Skeletal muscle satellite cell (primary cell): ENCODE measurements around the gene TESMIN.

ENCODE experiments used
- H3K27me3 ChIP-seq: 2 replicates; pipeline ENCODE4 v1.7.0; 2013; ENCODE audit warnings: low read length; ENCODE audit not compliant: control insufficient read depth, insufficient read depth
- H3K36me3 ChIP-seq: 2 replicates; pipeline ENCODE4 v1.7.0; 2013; ENCODE audit warnings: mild to moderate bottlenecking, control low read depth, low read length; ENCODE audit not compliant: insufficient read depth
- H3K4me1 ChIP-seq: 2 replicates; pipeline ENCODE4 v1.7.0; 2013; ENCODE audit warnings: low read length; ENCODE audit not compliant: control insufficient read depth, insufficient read depth
- H3K4me2 ChIP-seq: 2 replicates; pipeline ENCODE4 v1.7.0; 2013; ENCODE audit warnings: mild to moderate bottlenecking, low read length
- H3K4me3 ChIP-seq: 2 replicates; pipeline ENCODE4 v1.7.0; 2013; ENCODE audit warnings: low read length
- H3K9ac ChIP-seq: 2 replicates; pipeline ENCODE4 v1.7.0; 2013; ENCODE audit warnings: mild to moderate bottlenecking, low read depth, low read length, moderate library complexity
- H3K9me3 ChIP-seq: replicated peaks from 2 replicates; pipeline ENCODE4 v1.7.0; 2013; ENCODE audit warnings: mild to moderate bottlenecking, control low read depth, low read length

Gene TESMIN

DNA sequence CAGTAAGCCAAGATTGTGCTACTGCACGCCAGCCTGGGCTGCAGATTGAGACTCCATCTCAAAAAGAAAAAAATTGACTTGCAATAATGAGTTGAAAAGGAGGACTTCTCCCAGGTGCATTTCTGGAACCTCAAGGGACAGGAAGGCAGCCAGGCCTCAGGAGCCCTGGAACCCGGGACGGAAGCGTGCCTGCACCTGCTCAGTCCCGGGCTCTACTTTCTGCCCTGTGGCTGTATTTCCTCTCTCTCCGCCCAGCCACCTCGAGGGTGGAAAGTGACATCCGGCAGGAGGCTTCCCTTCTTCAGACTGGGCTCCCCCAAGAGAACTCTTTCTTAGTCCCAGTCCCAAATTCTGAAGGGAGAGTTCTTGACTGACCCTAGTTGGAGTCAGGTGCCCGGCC is 87.2 kb downstream of the TESMIN start:
- H3K27me3 ChIP-seq: peaks cover 66% of the 10 kb centered on the region
- H3K9me3 ChIP-seq: peaks cover 7% of the 10 kb centered on the region
- no peak overlapping the region for H3K9ac ChIP-seq
- H3K4me1 ChIP-seq: peaks cover 6% of the 10 kb centered on the region
- no peaks in the 10 kb centered on the region for H3K36me3 ChIP-seq
- H3K4me3 ChIP-seq: no peak overlapping the region
- H3K4me2 ChIP-seq: no peak overlapping the region

DNA sequence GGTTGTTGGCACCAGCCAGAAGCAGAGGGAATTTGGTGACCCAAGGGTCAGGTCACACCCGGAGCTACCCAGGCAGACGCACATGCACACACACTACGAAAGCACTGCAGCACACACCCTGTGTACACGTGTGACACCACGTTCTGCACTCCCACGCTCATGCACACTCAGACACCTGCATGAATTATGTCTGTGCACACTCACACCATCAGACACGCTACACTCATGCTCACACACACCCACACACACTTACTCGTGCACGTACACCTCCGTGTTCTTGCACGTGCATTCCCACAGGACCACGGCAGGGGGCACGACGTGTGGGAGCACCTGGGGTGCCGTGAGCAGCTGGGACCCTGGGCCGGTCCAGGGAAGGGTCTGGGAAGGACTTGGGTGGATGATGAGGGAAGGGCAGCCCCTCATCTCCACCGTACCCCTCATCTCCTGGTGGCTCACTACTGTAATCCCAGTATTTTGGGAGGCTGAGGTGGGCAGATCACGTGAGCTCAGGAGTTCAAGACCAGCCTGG is 87.8 kb downstream of the TESMIN start:
- Histone ChIP-seq H3K36me3 (no peaks in the 10 kb centered on the region), H3K4me2 (no peak overlapping the region), H3K9ac (no peak overlapping the region), H3K4me1 (peaks cover 11% of the 10 kb centered on the region), H3K9me3 (peaks cover 7% of the 10 kb centered on the region), H3K27me3 (peaks cover 61% of the 10 kb centered on the region), H3K4me3 (no peak overlapping the region)

DNA sequence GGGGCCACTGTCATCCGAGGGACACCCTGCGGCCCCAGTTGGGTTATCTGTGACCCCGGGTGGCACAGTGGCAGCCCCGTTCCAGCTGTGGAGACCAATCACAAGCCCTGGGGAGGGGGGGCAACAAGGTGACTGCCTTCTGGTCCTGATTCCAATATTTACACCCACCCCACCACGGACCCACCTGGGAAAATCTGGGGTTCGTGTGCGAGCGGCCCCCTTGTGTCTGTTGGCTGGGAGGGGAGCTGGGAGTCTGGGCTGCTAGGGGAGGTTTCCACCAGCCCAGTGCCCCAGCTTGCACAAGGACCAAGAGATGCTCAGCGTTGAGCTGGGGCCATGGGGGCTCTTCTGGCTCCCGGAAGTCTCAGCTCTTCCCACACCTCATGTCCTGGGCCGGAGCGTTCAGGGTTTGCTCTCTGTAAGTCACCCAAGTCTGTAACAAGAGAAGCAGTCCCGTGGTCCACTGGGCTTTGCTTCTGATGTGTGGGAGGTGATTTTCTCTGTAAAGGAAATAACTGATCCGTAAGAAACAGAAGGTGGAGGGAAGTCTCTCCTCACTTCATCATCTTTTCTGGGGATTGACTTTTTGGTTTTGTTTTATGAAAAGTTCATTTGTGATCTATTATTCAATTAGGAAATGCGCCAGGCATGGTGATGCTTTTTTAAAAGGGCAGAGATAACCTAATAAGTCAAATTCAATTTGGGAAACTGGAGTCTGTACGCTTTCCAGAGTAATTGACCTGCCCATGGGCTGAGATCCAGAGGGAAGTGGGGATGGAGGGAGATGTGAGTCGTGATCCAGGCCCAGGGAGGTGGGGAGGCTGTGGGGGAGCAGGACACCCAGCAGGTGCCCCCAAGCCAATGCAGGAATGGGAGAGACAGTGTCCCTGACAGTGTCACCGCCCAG is 89.4 kb downstream of the TESMIN start:
- Histone ChIP-seq H3K9me3 (peaks cover 7% of the 10 kb centered on the region), H3K4me2 (no peak overlapping the region), H3K27me3 (peaks cover 68% of the 10 kb centered on the region), H3K9ac (no peak overlapping the region), H3K4me1 (peaks cover 11% of the 10 kb centered on the region), H3K36me3 (no peaks in the 10 kb centered on the region), H3K4me3 (no peak overlapping the region)

DNA sequence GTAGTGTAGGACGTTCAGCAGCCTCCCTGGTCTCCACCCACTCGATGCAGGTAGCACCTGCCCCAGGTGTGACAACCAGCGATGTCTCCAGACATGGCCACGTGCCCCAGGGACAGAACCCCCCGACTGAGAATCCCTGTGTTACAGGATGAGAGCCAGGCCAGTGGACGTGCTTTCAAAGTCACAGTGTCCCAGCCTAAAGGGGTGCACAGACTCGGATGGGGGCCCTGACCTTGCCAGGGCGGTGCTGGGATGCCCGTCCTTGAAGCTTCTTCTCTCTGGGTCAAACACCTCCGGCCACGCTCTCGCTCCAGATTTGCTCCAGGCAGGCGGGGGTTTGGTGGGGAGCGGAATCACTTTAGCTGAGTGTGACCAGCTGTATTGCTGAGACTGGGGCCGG is 90.3 kb downstream of the TESMIN start:
- H3K9ac ChIP-seq: no peak overlapping the region
- no peak overlapping the region for H3K4me3 ChIP-seq
- H3K36me3 ChIP-seq: no peaks in the 10 kb centered on the region
- no peak overlapping the region for H3K4me2 ChIP-seq
- peaks cover 7% of the 10 kb centered on the region for H3K9me3 ChIP-seq
- peaks cover 11% of the 10 kb centered on the region for H3K4me1 ChIP-seq
- peaks cover 69% of the 10 kb centered on the region for H3K27me3 ChIP-seq

DNA sequence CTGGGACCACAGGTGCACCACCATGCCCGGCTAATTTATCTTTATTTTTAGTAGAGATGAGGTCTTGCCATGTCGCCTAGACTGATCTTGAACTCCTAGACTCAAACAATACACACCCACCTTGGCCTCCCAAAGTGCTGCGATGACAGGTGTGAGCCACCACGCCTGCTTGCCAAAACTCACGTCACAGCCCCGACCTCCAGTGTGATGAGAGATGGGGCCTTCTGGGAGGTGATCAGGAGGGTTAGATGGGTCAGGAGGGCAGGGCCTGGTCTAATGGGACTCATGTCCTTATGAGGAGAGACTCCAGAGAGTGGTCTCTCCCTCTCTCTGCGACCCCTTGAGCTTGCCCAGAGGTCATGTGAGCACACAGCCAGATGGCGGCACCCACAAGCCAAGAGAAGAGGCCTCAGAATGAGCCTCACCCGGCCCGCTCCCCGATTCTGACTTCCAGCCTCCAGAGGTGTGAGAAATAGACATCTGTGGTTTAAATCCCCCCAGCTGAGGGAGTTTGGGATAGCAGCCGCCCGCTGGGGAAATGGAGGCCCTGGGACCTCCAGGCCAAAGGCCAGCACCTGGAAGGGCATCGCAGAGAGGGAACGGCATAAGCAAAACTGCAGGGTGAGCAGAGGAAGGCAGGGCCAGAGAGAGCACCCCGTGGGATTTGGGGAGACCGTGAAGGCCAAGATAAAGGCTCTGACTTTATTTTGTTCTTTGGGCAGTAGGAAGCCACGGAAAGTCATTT is 91.1 kb downstream of the TESMIN start:
- Histone ChIP-seq H3K4me3 (no peak overlapping the region), H3K36me3 (no peaks in the 10 kb centered on the region), H3K4me1 (peaks cover 11% of the 10 kb centered on the region), H3K27me3 (peaks cover 76% of the 10 kb centered on the region), H3K4me2 (no peak overlapping the region), H3K9me3 (peaks cover 7% of the 10 kb centered on the region), H3K9ac (no peak overlapping the region)

DNA sequence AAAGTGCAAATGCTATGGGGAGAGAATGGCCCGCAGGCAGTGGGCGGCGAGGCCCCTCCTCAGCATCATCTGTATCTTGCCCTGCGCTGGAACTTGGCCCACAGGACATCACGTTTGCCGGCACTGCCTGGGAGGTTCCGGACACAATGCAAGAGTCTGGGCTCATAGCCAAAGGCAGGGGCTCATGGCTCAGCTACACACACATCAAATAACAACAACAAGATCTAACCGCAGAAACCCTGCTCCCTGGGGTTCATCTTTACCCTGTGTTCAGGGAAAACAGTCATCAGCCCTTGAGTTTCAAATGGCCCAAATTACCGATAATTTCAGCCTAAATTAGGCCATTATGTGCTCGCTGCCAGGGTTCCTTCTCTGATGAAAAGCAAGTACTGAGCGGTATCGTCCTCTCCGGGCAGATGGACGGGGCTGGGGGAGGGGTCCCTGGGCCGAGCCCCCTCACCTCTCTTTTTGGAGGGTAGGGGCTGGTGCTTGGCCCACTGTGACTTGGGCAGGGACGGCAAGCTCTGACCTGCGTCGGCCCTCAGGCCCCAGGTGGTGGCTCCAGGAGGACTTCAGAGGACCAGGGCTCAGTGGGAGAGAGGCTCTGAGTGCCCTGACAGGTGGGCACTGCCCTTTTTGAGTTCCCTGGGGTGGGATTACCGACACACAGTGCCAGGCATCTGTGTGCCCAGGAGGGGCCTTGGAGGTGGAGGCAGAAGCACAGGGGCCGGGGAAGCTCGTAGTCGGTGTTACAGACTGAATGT is 92.0 kb downstream of the TESMIN start:
- Histone ChIP-seq H3K36me3 (no peaks in the 10 kb centered on the region), H3K9me3 (peaks cover 7% of the 10 kb centered on the region), H3K4me2 (peak overlapping the region; percentile 51), H3K9ac (no peak overlapping the region), H3K4me3 (no peak overlapping the region), H3K27me3 (peaks cover 72% of the 10 kb centered on the region), H3K4me1 (peaks cover 11% of the 10 kb centered on the region)

DNA sequence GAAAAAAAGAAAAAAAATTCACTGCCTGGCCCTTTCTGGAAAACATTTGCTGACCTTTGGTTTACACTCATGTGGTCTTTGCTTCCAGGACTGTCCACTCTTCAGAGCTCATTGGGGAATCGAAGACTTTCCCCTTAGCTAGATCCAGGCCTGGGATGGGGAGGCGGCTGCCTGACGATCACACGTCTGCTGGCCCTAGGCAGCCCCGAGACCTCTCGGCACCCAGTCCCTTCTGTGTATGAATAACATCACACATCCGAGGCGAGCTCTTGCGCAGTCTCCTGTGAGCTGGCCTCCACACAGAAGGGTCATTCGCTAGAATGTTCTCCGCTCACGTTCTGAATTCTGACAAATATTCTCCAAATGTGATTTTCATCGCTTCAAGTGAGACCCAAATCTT is 92.7 kb downstream of the TESMIN start:
- Histone ChIP-seq H3K36me3 (no peaks in the 10 kb centered on the region), H3K4me3 (no peak overlapping the region)

DNA sequence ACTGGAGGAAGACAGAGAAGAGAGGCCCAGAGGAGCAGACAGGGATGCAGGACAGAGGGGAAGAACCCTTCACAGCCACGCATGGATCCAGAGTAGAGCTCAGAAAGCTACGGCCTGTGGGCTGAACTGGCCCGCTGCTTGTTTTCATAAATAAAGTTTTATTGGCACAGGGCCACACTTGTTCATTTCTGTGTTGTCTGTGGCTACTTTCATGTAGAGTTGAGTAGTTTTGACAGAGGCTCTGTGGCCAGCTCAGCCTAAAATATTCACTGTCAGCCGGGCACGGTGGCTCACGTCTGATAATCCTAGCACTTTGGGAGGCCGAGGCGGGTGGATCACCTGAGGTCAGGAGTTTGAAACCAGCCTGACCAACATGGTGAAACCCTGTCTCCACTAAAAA is 93.2 kb downstream of the TESMIN start:
- Histone ChIP-seq H3K9me3 (peaks cover 7% of the 10 kb centered on the region), H3K4me2 (no peak overlapping the region), H3K4me3 (no peak overlapping the region), H3K27me3 (peaks cover 71% of the 10 kb centered on the region), H3K9ac (no peak overlapping the region), H3K36me3 (no peaks in the 10 kb centered on the region), H3K4me1 (peaks cover 11% of the 10 kb centered on the region)

More for the DNA sequence above, 92.7 kb downstream of the TESMIN start:
- Histone ChIP-seq H3K9ac (no peak overlapping the region), H3K9me3 (peaks cover 7% of the 10 kb centered on the region), H3K4me1 (peaks cover 11% of the 10 kb centered on the region), H3K27me3 (peaks cover 71% of the 10 kb centered on the region), H3K4me2 (no peak overlapping the region)
